Endothelial cell (in vitro differentiated cells): Measurements from ENCODE around the gene DPH6. TPM values are rescaled to one million over a fixed set of nuclear protein-coding genes. Genes with fewer than 3 reads are reported as not detected.

Source experiments
- DNase-seq: peaks from one replicate; pipeline ENCODE4 v3.0.0; 2021; ENCODE audit warnings: low spot score
- H3K27ac Mint-ChIP-seq: one replicate; pipeline ENCODE4 v1.8.0; 2021; ENCODE audit warnings: mixed read lengths, inconsistent platforms; ENCODE audit not compliant: unreplicated experiment
- H3K27me3 Mint-ChIP-seq: one replicate; pipeline ENCODE4 v1.8.0; 2021; ENCODE audit warnings: mild to moderate bottlenecking, moderate library complexity, mixed read lengths, inconsistent platforms; ENCODE audit not compliant: unreplicated experiment
- H3K36me3 Mint-ChIP-seq: one replicate; pipeline ENCODE4 v1.8.0; 2021; ENCODE audit warnings: mild to moderate bottlenecking, low read depth, mixed read lengths, inconsistent platforms; ENCODE audit not compliant: unreplicated experiment
- H3K4me1 Mint-ChIP-seq: one replicate; pipeline ENCODE4 v1.8.0; 2021; ENCODE audit warnings: mild to moderate bottlenecking, mixed read lengths, inconsistent platforms; ENCODE audit not compliant: unreplicated experiment
- H3K4me3 Mint-ChIP-seq: one replicate; pipeline ENCODE4 v1.8.0; 2021; ENCODE audit warnings: mild to moderate bottlenecking, mixed read lengths, inconsistent platforms; ENCODE audit not compliant: unreplicated experiment
- H3K9me3 Mint-ChIP-seq: one replicate; pipeline ENCODE4 v1.8.0; 2021; ENCODE audit warnings: mixed read lengths, inconsistent platforms; ENCODE audit not compliant: unreplicated experiment
- total RNA-seq: library from RNA; stranded (reverse); fragmentation: NEBNext Ultra II Directional; extraction: Animal tissue kit (Norgen Biotek cat#: 25700); gene quantifications from one replicate; pipeline ENCODE4 v1.2.1, GENCODE V29; 2021; ENCODE audit not compliant: unreplicated experiment
- TF ChIP-seq, protein P1 (sequence below): fragments of 200-600 bp; sonication (generic); IDR thresholded peaks from one replicate; pipeline ENCODE4 v1.5.0; 2021; ENCODE audit warnings: antibody characterized with exemption; ENCODE audit not compliant: unreplicated experiment

DPH6 gene
- total RNA-seq, 1 donor from 2014 or later: 10.6 TPM

DNA sequence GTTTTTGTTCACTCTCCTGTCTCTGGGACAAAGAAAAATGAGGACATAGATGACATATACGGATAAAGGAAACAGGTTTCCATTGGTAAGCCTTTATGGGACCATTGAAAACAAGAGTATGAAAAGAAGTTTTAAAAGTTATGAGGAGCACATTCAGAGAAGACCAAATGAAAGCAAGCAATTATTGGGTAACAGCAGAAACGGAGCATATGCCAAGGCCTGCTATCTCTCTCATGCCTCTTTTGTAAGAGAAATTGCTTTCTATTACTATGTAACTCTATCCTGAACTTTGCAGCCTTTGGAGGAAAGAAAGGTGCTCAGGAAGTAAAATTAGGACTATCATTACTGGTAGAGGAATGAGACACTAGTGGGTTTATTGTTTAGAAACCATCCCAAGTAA, 14.9 kb upstream of the DPH6 start:
- TF ChIP-seq, protein P1, sequence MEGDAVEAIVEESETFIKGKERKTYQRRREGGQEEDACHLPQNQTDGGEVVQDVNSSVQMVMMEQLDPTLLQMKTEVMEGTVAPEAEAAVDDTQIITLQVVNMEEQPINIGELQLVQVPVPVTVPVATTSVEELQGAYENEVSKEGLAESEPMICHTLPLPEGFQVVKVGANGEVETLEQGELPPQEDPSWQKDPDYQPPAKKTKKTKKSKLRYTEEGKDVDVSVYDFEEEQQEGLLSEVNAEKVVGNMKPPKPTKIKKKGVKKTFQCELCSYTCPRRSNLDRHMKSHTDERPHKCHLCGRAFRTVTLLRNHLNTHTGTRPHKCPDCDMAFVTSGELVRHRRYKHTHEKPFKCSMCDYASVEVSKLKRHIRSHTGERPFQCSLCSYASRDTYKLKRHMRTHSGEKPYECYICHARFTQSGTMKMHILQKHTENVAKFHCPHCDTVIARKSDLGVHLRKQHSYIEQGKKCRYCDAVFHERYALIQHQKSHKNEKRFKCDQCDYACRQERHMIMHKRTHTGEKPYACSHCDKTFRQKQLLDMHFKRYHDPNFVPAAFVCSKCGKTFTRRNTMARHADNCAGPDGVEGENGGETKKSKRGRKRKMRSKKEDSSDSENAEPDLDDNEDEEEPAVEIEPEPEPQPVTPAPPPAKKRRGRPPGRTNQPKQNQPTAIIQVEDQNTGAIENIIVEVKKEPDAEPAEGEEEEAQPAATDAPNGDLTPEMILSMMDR: no peak
- no peaks in the 10 kb centered on the region for H3K9me3 Mint-ChIP-seq
- H3K4me1 Mint-ChIP-seq: peaks cover 3% of the 10 kb centered on the region
- H3K27me3 Mint-ChIP-seq: no peaks in the 10 kb centered on the region
- H3K4me3 Mint-ChIP-seq: no peak overlapping the region
- H3K27ac Mint-ChIP-seq: no peak overlapping the region
- no peaks in the 10 kb centered on the region for H3K36me3 Mint-ChIP-seq
- DNase-seq: no peak

GRCh38 chr15:35560258-35560657, 14.3 kb upstream of the DPH6 start:
- no peak overlapping the region for H3K4me3 Mint-ChIP-seq
- H3K27ac Mint-ChIP-seq: no peak overlapping the region
- DNase-seq: no peak
- TF ChIP-seq, protein P1: no peak
- no peaks in the 10 kb centered on the region for H3K27me3 Mint-ChIP-seq
- peaks cover 3% of the 10 kb centered on the region for H3K4me1 Mint-ChIP-seq
- no peaks in the 10 kb centered on the region for H3K9me3 Mint-ChIP-seq
- no peaks in the 10 kb centered on the region for H3K36me3 Mint-ChIP-seq

DNA sequence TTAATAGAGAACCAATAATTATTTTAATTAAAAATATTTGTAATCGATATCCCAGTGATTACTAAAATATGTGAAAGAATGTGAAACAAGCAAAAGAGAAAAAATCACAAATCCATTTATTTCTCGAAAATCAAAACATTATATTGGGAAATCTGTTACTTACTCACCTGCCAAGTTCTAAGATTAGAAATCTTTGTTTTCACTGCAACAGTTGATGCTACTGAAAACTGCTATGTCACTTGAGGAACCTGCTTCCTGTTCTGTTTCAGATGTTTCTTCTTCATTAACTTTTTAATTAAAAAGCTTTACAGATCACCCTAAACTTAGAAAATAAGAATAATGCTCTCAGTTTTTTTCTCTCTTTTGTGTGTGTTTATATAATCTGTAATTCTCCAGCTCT, 13.7 kb upstream of the DPH6 start:
- TF ChIP-seq, protein P1: no peak
- Mint-ChIP-seq H3K4me1 (peaks cover 3% of the 10 kb centered on the region), H3K36me3 (no peaks in the 10 kb centered on the region), H3K27me3 (no peaks in the 10 kb centered on the region), H3K27ac (no peak overlapping the region), H3K4me3 (no peak overlapping the region), H3K9me3 (no peaks in the 10 kb centered on the region)
- DNase-seq: no peak

DNA sequence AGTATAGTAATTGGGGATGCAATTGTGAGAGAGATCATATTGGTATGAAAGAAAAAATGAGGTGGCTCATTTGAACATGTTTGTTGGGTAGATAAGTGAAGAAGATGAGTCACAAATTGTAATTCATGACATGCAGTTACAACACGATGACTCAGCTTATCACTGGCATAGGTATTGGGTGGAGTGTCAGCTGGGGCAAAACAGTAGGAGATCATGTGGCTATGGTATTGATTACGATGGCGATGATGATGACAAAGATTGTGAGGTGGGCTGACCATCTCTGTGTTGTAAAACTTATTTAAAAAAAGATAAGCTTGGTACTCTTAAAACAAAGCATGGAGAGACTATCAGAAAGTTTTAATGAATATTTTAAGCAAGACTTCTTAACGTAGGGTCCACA, 11.6 kb upstream of the DPH6 start:
- Mint-ChIP-seq H3K27me3 (no peaks in the 10 kb centered on the region), H3K36me3 (no peaks in the 10 kb centered on the region), H3K27ac (no peak overlapping the region), H3K4me1 (peaks cover 3% of the 10 kb centered on the region), H3K4me3 (no peak overlapping the region), H3K9me3 (no peaks in the 10 kb centered on the region)
- no peak for DNase-seq
- TF ChIP-seq, protein P1: no peak

GRCh38 chr15:35557012-35557411, 11.0 kb upstream of the DPH6 start:
- TF ChIP-seq, protein P1: no peak
- peaks cover 3% of the 10 kb centered on the region for H3K4me1 Mint-ChIP-seq
- H3K9me3 Mint-ChIP-seq: no peaks in the 10 kb centered on the region
- no peak for DNase-seq
- no peaks in the 10 kb centered on the region for H3K36me3 Mint-ChIP-seq
- H3K27ac Mint-ChIP-seq: no peak overlapping the region
- H3K27me3 Mint-ChIP-seq: no peaks in the 10 kb centered on the region
- no peak overlapping the region for H3K4me3 Mint-ChIP-seq
